ENCODE results near the gene FGF14. TPM values are rescaled to one million over a fixed set of nuclear protein-coding genes. Genes with fewer than 3 reads are reported as not detected.

Gene FGF14
- total RNA-seq, 1 donor from 2014 or later, result not detected

DNA sequence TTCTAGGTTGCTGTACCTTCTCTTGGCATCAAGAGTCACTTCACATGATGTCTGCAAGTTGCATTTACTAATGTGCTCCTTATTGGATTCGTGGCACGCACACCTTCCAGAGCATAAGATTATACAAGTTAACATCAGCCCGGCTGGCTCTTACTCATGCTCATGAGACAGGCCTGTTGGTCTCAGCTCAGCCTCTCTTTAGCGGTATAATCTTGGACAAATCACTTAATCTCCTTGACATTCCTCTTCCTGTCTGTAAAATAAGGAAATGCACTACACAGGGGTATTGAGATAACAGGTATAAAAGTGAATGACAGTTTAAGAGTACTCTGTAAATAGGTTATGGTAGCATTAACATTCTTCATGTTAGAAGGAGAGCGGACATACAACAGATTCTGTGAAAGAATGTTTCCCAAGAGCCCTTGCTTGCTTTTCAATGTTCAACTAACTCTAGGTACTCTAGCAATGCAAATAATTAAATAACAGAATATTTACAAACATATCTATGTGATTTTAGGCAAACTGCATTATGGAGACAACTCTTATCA is 181.1 kb downstream of the FGF14 start:
- intact Hi-C loops (cut with micrococcal nuclease), result no loop called here
- Mint-ChIP-seq H3K4me1 (no peaks in the 10 kb centered on the region), H3K9me3 (no peaks in the 10 kb centered on the region), H3K36me3 (ENCODE audit: low read depth) (no peaks in the 10 kb centered on the region), H3K27me3 (no peaks in the 10 kb centered on the region), H3K4me3 (no peak overlapping the region), H3K27ac (no peak overlapping the region)
- TF ChIP-seq, protein P1, sequence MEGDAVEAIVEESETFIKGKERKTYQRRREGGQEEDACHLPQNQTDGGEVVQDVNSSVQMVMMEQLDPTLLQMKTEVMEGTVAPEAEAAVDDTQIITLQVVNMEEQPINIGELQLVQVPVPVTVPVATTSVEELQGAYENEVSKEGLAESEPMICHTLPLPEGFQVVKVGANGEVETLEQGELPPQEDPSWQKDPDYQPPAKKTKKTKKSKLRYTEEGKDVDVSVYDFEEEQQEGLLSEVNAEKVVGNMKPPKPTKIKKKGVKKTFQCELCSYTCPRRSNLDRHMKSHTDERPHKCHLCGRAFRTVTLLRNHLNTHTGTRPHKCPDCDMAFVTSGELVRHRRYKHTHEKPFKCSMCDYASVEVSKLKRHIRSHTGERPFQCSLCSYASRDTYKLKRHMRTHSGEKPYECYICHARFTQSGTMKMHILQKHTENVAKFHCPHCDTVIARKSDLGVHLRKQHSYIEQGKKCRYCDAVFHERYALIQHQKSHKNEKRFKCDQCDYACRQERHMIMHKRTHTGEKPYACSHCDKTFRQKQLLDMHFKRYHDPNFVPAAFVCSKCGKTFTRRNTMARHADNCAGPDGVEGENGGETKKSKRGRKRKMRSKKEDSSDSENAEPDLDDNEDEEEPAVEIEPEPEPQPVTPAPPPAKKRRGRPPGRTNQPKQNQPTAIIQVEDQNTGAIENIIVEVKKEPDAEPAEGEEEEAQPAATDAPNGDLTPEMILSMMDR (IDR thresholded peaks at IDR 0.05), result no peak
- ChIA-PET POLR2A (no interaction called here), CTCF (no interaction called here)
- no peak for DNase-seq
- ATAC-seq (ENCODE audit: low read depth), result no peak

DNA sequence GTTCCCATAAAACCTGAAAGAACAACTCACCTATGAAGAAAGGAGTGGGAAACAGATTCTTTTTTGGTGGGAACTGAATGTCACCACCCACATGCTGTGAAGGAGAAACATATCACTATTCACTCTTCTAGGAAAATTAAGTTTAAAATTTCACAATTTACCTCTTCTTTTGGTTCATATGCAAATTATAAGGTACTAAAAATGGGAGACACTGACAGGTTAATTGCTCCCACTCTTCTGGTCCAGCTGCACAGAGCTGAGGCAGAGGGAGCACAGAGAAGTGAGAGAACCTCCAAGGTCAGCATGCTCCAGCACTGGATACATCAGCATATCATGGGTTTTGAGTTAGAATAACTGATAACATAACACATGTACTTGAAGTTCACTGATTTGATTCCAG is 186.9 kb downstream of the FGF14 start:
- no peaks in the 10 kb centered on the region for H3K4me1 Mint-ChIP-seq
- TF ChIP-seq, protein P1 (IDR thresholded peaks at IDR 0.05), result no peak
- no peaks in the 10 kb centered on the region for H3K36me3 Mint-ChIP-seq (ENCODE audit: low read depth)
- no peaks in the 10 kb centered on the region for H3K27me3 Mint-ChIP-seq
- CTCF ChIA-PET, result no interaction called here
- ATAC-seq (ENCODE audit: low read depth) (no peak), DNase-seq (no peak)
- POLR2A ChIA-PET, result no interaction called here
- H3K4me3 Mint-ChIP-seq, result no peak overlapping the region
- no peaks in the 10 kb centered on the region for H3K9me3 Mint-ChIP-seq
- intact Hi-C loops (cut with micrococcal nuclease), result no loop called here
- H3K27ac Mint-ChIP-seq, result no peak overlapping the region

DNA sequence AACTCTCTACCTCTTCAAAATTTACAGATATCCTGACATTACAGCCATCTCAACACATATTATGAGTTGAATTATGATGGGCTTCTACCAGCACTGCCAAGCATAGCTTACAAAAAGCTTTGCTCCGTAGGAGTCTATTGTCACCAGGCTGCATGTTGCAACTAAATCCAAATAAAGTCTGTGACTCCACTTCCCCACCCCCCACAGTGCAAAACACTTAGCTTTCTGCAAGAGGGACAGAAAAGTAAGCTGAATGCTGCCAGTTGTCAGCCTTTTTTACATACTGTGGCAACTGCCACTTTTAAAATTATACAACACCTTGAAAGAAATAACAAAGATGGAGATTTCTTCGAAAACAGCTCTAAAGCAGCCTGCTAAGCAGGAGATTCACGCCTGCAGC is 189.1 kb downstream of the FGF14 start:
- ChIA-PET CTCF (no interaction called here), POLR2A (no interaction called here)
- no peak overlapping the region for H3K27ac Mint-ChIP-seq
- H3K36me3 Mint-ChIP-seq (ENCODE audit: low read depth), result no peaks in the 10 kb centered on the region
- H3K4me3 Mint-ChIP-seq, result no peak overlapping the region
- no peaks in the 10 kb centered on the region for H3K9me3 Mint-ChIP-seq
- DNase-seq (no peak), ATAC-seq (ENCODE audit: low read depth) (no peak)
- no peaks in the 10 kb centered on the region for H3K27me3 Mint-ChIP-seq
- intact Hi-C loops (cut with micrococcal nuclease), result no loop called here
- H3K4me1 Mint-ChIP-seq, result no peaks in the 10 kb centered on the region
- TF ChIP-seq, protein P1 (IDR thresholded peaks at IDR 0.05), result no peak

DNA sequence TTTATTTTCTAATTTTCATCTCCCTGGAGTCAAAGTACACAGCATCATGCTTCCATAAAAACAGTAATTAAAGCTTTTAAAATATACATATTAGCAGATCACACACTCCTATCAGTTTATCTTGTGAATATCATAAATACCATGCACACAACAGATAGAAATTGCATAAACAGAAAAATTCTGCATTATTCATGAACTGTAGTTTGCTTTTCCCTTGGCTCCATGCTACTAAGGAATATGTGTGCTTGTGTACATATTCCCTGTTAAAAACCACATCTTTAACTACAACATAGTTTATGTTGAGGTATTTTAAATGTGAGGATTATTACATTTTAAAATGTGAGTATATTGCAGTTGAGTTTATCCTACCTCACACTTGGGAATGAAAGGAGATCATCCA is 193.5 kb downstream of the FGF14 start:
- Mint-ChIP-seq H3K27me3 (no peaks in the 10 kb centered on the region), H3K4me3 (no peak overlapping the region), H3K27ac (no peak overlapping the region), H3K4me1 (no peaks in the 10 kb centered on the region), H3K9me3 (no peaks in the 10 kb centered on the region), H3K36me3 (ENCODE audit: low read depth) (no peaks in the 10 kb centered on the region)
- no peak for ATAC-seq (ENCODE audit: low read depth)
- CTCF ChIA-PET, result no interaction called here
- TF ChIP-seq, protein P1 (IDR thresholded peaks at IDR 0.05), result no peak
- DNase-seq, result no peak
- intact Hi-C loops (cut with micrococcal nuclease), result no loop called here
- POLR2A ChIA-PET, result no interaction called here

DNA sequence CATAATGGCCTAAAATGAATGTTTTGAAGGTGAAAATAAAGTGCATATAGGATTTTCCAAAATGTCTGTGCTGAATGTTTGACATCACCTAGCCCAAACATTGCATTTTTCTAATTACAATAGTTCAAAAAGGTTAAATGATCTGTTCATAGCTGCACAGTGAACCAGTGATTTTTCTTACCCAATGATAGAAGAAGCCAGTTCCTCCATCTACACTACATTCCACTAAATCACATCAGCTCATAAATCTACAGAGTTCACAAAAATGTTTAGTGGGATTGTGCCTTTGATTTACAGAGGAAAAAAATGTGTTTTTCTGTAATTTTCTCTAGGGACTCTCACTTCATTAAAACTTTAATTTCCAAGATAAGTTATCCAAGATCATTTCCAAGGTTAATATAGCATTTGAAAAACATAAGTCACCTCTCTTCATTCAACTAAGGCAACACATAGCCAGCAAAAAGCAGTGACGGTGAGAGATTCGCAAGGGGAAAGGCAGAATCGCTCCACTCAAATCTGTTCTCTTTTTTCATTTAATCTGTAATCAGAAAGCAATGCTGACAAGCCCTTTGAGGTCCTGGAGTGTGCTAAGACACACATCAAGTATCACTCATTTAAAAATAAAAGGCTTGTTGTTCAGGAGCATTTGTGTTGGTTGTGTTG is 194.0 kb downstream of the FGF14 start:
- Mint-ChIP-seq H3K9me3 (no peaks in the 10 kb centered on the region), H3K4me1 (no peaks in the 10 kb centered on the region), H3K4me3 (no peak overlapping the region), H3K27ac (no peak overlapping the region), H3K27me3 (no peaks in the 10 kb centered on the region), H3K36me3 (ENCODE audit: low read depth) (no peaks in the 10 kb centered on the region)
- CTCF ChIA-PET, result no interaction called here
- no peak for ATAC-seq (ENCODE audit: low read depth)
- intact Hi-C loops (cut with micrococcal nuclease), result no loop called here
- POLR2A ChIA-PET, result no interaction called here
- TF ChIP-seq, protein P1 (IDR thresholded peaks at IDR 0.05), result no peak
- no peak for DNase-seq

All from activated B cell treated with CpG ODN at 0.5 μM for 24 hours (primary cell).